H1 (cell line): Measurements from ENCODE around the gene CAMSAP1. TPM values are rescaled to one million over a fixed set of nuclear protein-coding genes. Genes with fewer than 3 reads are reported as not detected.

Experiments
- CTCF ChIA-PET: fragments of 300-600 bp; sonication (Branson Sonifier 250); formaldehyde crosslinking; loops from one replicate; lab custom pipeline; 2021; ENCODE audit not compliant: partially characterized antibody; lab: Charles Lee
- POLR2A ChIA-PET: fragments of 300-600 bp; sonication (Branson Sonifier 250); formaldehyde crosslinking; loops from one replicate; lab custom pipeline; 2021; ENCODE audit warnings: inconsistent platforms; ENCODE audit not compliant: partially characterized antibody; lab: Charles Lee
- DNase-seq, 2 experiments: peaks; one replicate each; pipeline versions ENCODE4 v3.0.0 to v3.0.0-alpha.2; 2010 to 2022; ENCODE audit warnings: low spot score in 2 of 2, low read depth in 1 of 2, mixed read lengths in 1 of 2
- FAIRE-seq: peaks from 2 replicates; lab custom pipeline; 2011; peaks lifted over from hg19 to GRCh38; lab: Jason Lieb, UNC
- H2AFZ ChIP-seq: 2 replicates; pipeline ENCODE4 v1.8.1; 2012; ENCODE audit warnings: low read length, inconsistent platforms
- H2AK5ac ChIP-seq: 2 replicates; pipeline ENCODE4 v1.6.1; 2013; ENCODE audit warnings: low read depth, low read length
- H2BK120ac ChIP-seq: replicated peaks from 2 replicates; pipeline ENCODE3; 2013; ENCODE audit warnings: low read depth, low read length, inconsistent platforms
- H2BK12ac ChIP-seq: 2 replicates; pipeline ENCODE4 v1.6.1; 2013; ENCODE audit warnings: low read depth, low read length
- H2BK15ac ChIP-seq: 2 replicates; pipeline ENCODE4 v1.6.1; 2013; ENCODE audit warnings: low read length
- H2BK20ac ChIP-seq: 2 replicates; pipeline ENCODE4 v1.6.1; 2013; ENCODE audit warnings: low read length
- H2BK5ac ChIP-seq: 2 replicates; pipeline ENCODE4 v1.6.1; 2013; ENCODE audit warnings: low read depth, low read length
- H3K14ac ChIP-seq: 2 replicates; pipeline ENCODE4 v1.6.1; 2013; ENCODE audit warnings: inconsistent platforms; ENCODE audit not compliant: insufficient read length
- H3K18ac ChIP-seq: 2 replicates; pipeline ENCODE4 v1.6.1; 2013; ENCODE audit warnings: low read length; ENCODE audit errors: extremely low read depth
- H3K23ac ChIP-seq: 2 replicates; pipeline ENCODE4 v1.6.1; 2013; ENCODE audit warnings: inconsistent platforms; ENCODE audit not compliant: insufficient read length
- H3K23me2 ChIP-seq: 2 replicates; pipeline ENCODE4 v1.6.1; 2013; ENCODE audit warnings: low read depth, low read length
- H3K27ac ChIP-seq: 2 replicates; pipeline ENCODE4 v1.6.1; 2011; ENCODE audit warnings: low read depth, low read length, inconsistent platforms
- H3K27me3 ChIP-seq, 4 experiments: replicated peaks in 1 of 4; 1 replicate in 1 of 4; 2 replicates in 3 of 4; pipeline versions ENCODE4 v1.6.1 to v1.8.1; 2011 to 2013; ENCODE audit warnings: low read length in 3 of 4, mild to moderate bottlenecking in 3 of 4, inconsistent platforms in 2 of 4, mixed read lengths in 2 of 4, moderate library complexity in 1 of 4; ENCODE audit not compliant: control insufficient read depth in 3 of 4, insufficient read depth in 3 of 4; ENCODE audit errors: extremely low read depth in 1 of 4
- H3K36me3 ChIP-seq, 4 experiments: 2 replicates each; pipeline versions ENCODE4 v1.6.1 to v1.8.1; 2011 to 2013; ENCODE audit warnings: mild to moderate bottlenecking in 4 of 4, low read length in 3 of 4, moderate library complexity in 2 of 4, control low read depth in 1 of 4, inconsistent platforms in 1 of 4; ENCODE audit not compliant: insufficient read depth in 4 of 4, control insufficient read depth in 2 of 4
- H3K4ac ChIP-seq: replicated peaks from 2 replicates; pipeline ENCODE3; 2013; ENCODE audit warnings: low read length, low read depth, mixed read lengths, inconsistent platforms; ENCODE audit not compliant: insufficient read length
- H3K4me1 ChIP-seq, 4 experiments: replicated peaks in 1 of 4; 1 replicate in 1 of 4; 2 replicates in 3 of 4; pipeline versions ENCODE4 v1.6.1 to v1.8.1; 2011 to 2013; ENCODE audit warnings: low read length in 3 of 4, inconsistent platforms in 2 of 4, mixed read lengths in 1 of 4; ENCODE audit not compliant: insufficient read depth in 4 of 4, control insufficient read depth in 3 of 4
- H3K4me2 ChIP-seq, 2 experiments: 2 replicates each; pipeline versions ENCODE4 v1.6.1 to v1.8.1; 2011 to 2013; ENCODE audit warnings: low read depth in 2 of 2, low read length in 2 of 2, control low read depth in 1 of 2, inconsistent platforms in 1 of 2, mild to moderate bottlenecking in 1 of 2; ENCODE audit not compliant: insufficient read depth in 1 of 2
- H3K4me3 ChIP-seq, 4 experiments: fragments of 200-600, 300-600 bp in 1 of 4; sonication (generic), shearing (Covaris generic), sonication (Bioruptor Twin) in 1 of 4; 2 replicates each; pipeline versions ENCODE4 v1.5.1 to v1.8.1; 2011 to 2016; ENCODE audit warnings: low read length in 4 of 4, low read depth in 3 of 4, control low read depth in 2 of 4, inconsistent platforms in 2 of 4, mild to moderate bottlenecking in 2 of 4, mixed read lengths in 1 of 4, moderate library complexity in 1 of 4; ENCODE audit not compliant: insufficient read depth in 2 of 4; ENCODE audit errors: extremely low read depth in 1 of 4
- H3K56ac ChIP-seq: replicated peaks from 2 replicates; pipeline ENCODE3; 2013; ENCODE audit warnings: low read depth, mild to moderate bottlenecking, mixed read lengths, low read length, inconsistent platforms; ENCODE audit not compliant: insufficient read length
- H3K79me1 ChIP-seq: 2 replicates; pipeline ENCODE4 v1.6.1; 2013; ENCODE audit warnings: low read depth, low read length, control low read depth
- H3K79me2 ChIP-seq, 2 experiments: 2 replicates each; pipeline versions ENCODE4 v1.6.1 to v1.8.1; 2012 to 2013; ENCODE audit warnings: low read length in 2 of 2, mild to moderate bottlenecking in 2 of 2, inconsistent platforms in 1 of 2; ENCODE audit not compliant: insufficient read depth in 2 of 2, control insufficient read depth in 1 of 2
- H3K9ac ChIP-seq, 4 experiments: replicated peaks in 1 of 4; 1 replicate in 1 of 4; 2 replicates in 3 of 4; pipeline versions ENCODE4 v1.6.1 to v1.8.1; 2011 to 2013; ENCODE audit warnings: low read depth in 3 of 4, low read length in 3 of 4, control low read depth in 2 of 4, mild to moderate bottlenecking in 2 of 4, moderate library complexity in 2 of 4, inconsistent platforms in 1 of 4; ENCODE audit errors: extremely low read depth in 1 of 4
- H3K9me3 ChIP-seq, 2 experiments: 2 replicates each; pipeline versions ENCODE4 v1.6.1 to v1.8.1; 2012 to 2013; ENCODE audit warnings: mild to moderate bottlenecking in 2 of 2, moderate library complexity in 2 of 2, control low read depth in 1 of 2, inconsistent platforms in 1 of 2, low read depth in 1 of 2, low read length in 1 of 2, mixed read lengths in 1 of 2; ENCODE audit not compliant: insufficient read depth in 2 of 2
- H4K20me1 ChIP-seq, 2 experiments: replicated peaks in 1 of 2; 2 replicates each; pipeline versions ENCODE3 to v1.8.1; 2011 to 2013; ENCODE audit warnings: inconsistent platforms in 2 of 2, low read length in 2 of 2, mild to moderate bottlenecking in 1 of 2; ENCODE audit not compliant: insufficient read depth in 2 of 2, control insufficient read depth in 1 of 2
- H4K5ac ChIP-seq: 2 replicates; pipeline ENCODE4 v1.6.1; 2013; ENCODE audit warnings: low read length, low read depth, mixed read lengths, inconsistent platforms; ENCODE audit not compliant: insufficient read length
- H4K8ac ChIP-seq: 2 replicates; pipeline ENCODE4 v1.8.0; 2013; ENCODE audit warnings: mild to moderate bottlenecking, moderate library complexity, low read length, inconsistent platforms; ENCODE audit not compliant: insufficient read depth; ENCODE audit errors: extremely low read depth
- H4K91ac ChIP-seq: replicated peaks from 2 replicates; pipeline ENCODE3; 2013; ENCODE audit warnings: low read length, mixed read lengths, inconsistent platforms; ENCODE audit not compliant: insufficient read length
- JUN ChIP-seq: IDR thresholded peaks from 2 replicates; pipeline ENCODE4 v1.6.1; 2011; ENCODE audit warnings: low read depth, mild to moderate bottlenecking, improper control_type of control experiment, low read length
- SP2 ChIP-seq: IDR thresholded peaks from 2 replicates; pipeline ENCODE4 v1.6.1; 2012; ENCODE audit warnings: mild to moderate bottlenecking, low read length, inconsistent platforms
- TBP ChIP-seq: IDR thresholded peaks from 2 replicates; pipeline ENCODE4 v1.6.1; 2011; ENCODE audit warnings: low read depth, low read length, improper control_type of control experiment
- WGBS, 2 experiments: shearing (Covaris generic) in 1 of 2; methylation state at CpG; one replicate each; pipeline versions ENCODE4 v1.1.6 to v1.1.7; 2013 to 2015; ENCODE audit warnings: low lambda C conversion rate in 2 of 2, mixed read lengths in 2 of 2, inconsistent platforms in 1 of 2, low coverage in 1 of 2, missing lambda C conversion rate in 1 of 2; ENCODE audit not compliant: insufficient replicate concordance in 2 of 2, insufficient coverage in 1 of 2, insufficient read length in 1 of 2; ENCODE audit errors: extremely low coverage in 1 of 2, missing lambda C conversion rate in 1 of 2; 5-methylcytosine and 5-hydroxymethylcytosine counted together
- polyA plus RNA-seq, 7 experiments: library from polyadenylated mRNA; depleted of rRNA in 3 of 7; stranded (reverse) in 5 of 7; unstranded in 2 of 7; fragments of >200 nt in 5 of 7; fragments of 200-250 nt in 2 of 7; gene quantifications; 1 replicate in 5 of 7; 2 replicates in 1 of 7; 4 replicates in 1 of 7; pipeline versions ENCODE4 v1.2.1 to v1.2.3, GENCODE V29; 2011 to 2013; ENCODE audit warnings: missing spikeins in 2 of 7, mixed read lengths in 2 of 7
- total RNA-seq: library from RNA; stranded (reverse); fragmentation: NEBNext Ultra II Directional; extraction: Animal tissue kit (Norgen Biotek cat#: 25700); gene quantifications from 2 replicates; pipeline ENCODE4 v1.2.1, GENCODE V29; 2021

CAMSAP1 gene
- total and polyA plus RNA-seq, 2 of the 8 experiments (the other 6 are each of a cell fraction or from before 2014, with no cell fraction given): 13.4 to 44.0 TPM

DNA sequence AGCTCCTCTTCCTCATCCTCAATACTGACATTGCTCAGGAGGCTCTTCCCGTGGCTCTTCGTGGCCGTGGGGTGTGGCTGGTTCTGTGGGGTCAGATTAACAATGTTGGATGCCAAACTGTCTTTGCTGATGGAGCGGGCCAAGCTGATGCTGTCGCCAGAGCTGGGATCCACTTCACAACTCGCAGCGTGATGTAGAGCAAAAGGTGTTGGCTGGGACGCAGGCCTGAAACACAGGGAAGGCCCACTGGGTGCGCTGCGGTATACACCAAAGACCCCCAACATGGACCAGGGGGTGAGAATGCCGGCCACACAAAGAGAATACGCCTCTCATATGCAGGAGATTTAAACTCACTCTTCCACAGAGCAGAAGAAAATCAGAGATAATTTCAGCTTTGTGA lies 84.3 kb downstream of the CAMSAP1 start:
- no peak for FAIRE-seq
- H4K20me1 ChIP-seq: peaks cover 6 to 15% of the 10 kb centered on the region in 2 experiments
- H3K4me3 ChIP-seq: no peak overlapping the region
- H3K4me1 ChIP-seq: no peaks in the 10 kb centered on the region
- no peak overlapping the region for H2BK12ac ChIP-seq
- H3K9me3 ChIP-seq: no peaks in the 10 kb centered on the region
- H2BK20ac ChIP-seq: no peak overlapping the region
- no peak overlapping the region for H4K5ac ChIP-seq
- H3K79me1 ChIP-seq: peaks cover 6% of the 10 kb centered on the region; the same call in 1 of the 2 replicates
- H3K79me2 ChIP-seq: peaks cover 0 to 15% of the 10 kb centered on the region in 2 experiments; a peak in 2 of 4 replicates
- no peak overlapping the region for H4K8ac ChIP-seq
- H3K9ac ChIP-seq: no peak overlapping the region
- H2BK5ac ChIP-seq: no peak overlapping the region
- TF ChIP-seq JUN: no peak
- TF ChIP-seq TBP: no peak
- TF ChIP-seq SP2: no peak
- no peak overlapping the region for H2AK5ac ChIP-seq
- no peak overlapping the region for H3K18ac ChIP-seq
- H2BK15ac ChIP-seq: no peak overlapping the region
- no peak overlapping the region for H3K56ac ChIP-seq
- H3K27me3 ChIP-seq: no peaks in the 10 kb centered on the region
- H2AFZ ChIP-seq: no peak overlapping the region
- no peak overlapping the region for H3K23ac ChIP-seq
- H4K91ac ChIP-seq: no peak overlapping the region
- H3K4me2 ChIP-seq: no peak overlapping the region
- no peak overlapping the region for H3K14ac ChIP-seq
- CTCF ChIA-PET: interaction anchor here (0.7 to 2.2 kb wide), 6 partner anchors 17 to 299 kb away, joined by 3 to 8 read pairs (median 4); no protein-coding TSS in a partner anchor
- POLR2A ChIA-PET: no interaction called here
- no peak overlapping the region for H3K27ac ChIP-seq
- no peak overlapping the region for H3K4ac ChIP-seq
- DNase-seq: no peak
- H3K36me3 ChIP-seq: peaks cover 21 to 47% (median 45%) of the 10 kb centered on the region in 4 experiments; a peak in 7 of 8 replicates
- H2BK120ac ChIP-seq: no peak overlapping the region
- H3K23me2 ChIP-seq: no peaks in the 10 kb centered on the region
- WGBS, 2 experiments: 96% methylated on average over 12 of the region's 12 CpGs; no CpG with 5 or more reads in 1 of the 2 experiments
